Breast epithelium (tissue), 3 donors: ENCODE results near the gene MAD1L1.

ENCODE experiments used
- POLR2A ChIP-seq: fragments of 450-650 bp; IDR thresholded peaks from one replicate; pipeline ENCODE4 v1.6.1; 2016; ENCODE audit warnings: antibody characterized with exemption, mild to moderate bottlenecking, moderate library complexity
- POLR2AphosphoS5 ChIP-seq, 3 donors: sonication (generic); formaldehyde crosslinking; IDR thresholded peaks; one replicate each; pipeline ENCODE4 v1.6.1; 2017; ENCODE audit warnings: antibody characterized with exemption in 3 of 3
- TF ChIP-seq, protein P1 (sequence below), 3 donors: fragments of 450-650 bp; IDR thresholded peaks; one replicate each; pipeline ENCODE4 v1.5.1; 2016 to 2017; ENCODE audit warnings: antibody characterized with exemption in 3 of 3, mild to moderate bottlenecking in 3 of 3, moderate library complexity in 3 of 3

DNA sequence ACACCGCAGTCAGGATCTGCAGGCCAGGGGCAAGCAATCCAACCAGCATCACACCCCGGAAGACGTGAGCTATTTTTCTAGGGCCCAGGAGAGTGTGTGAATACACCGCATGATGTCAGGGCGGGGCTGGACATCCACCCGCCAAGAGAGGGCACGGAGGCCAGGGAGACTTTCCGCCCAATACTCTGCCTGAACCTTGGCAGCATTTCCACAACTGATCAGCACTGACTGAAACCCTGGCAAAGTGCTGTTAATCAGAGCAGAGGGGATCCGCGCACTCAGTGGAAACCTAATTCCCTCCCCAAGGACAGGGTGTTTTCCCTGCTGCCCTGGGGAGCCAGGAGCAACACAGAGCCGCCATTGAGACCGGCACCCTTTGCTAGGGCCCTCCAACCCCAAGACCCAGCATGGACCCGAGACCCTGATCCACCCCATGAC lies 8.2 kb downstream of the MAD1L1 start:
- TF ChIP-seq, protein P1, sequence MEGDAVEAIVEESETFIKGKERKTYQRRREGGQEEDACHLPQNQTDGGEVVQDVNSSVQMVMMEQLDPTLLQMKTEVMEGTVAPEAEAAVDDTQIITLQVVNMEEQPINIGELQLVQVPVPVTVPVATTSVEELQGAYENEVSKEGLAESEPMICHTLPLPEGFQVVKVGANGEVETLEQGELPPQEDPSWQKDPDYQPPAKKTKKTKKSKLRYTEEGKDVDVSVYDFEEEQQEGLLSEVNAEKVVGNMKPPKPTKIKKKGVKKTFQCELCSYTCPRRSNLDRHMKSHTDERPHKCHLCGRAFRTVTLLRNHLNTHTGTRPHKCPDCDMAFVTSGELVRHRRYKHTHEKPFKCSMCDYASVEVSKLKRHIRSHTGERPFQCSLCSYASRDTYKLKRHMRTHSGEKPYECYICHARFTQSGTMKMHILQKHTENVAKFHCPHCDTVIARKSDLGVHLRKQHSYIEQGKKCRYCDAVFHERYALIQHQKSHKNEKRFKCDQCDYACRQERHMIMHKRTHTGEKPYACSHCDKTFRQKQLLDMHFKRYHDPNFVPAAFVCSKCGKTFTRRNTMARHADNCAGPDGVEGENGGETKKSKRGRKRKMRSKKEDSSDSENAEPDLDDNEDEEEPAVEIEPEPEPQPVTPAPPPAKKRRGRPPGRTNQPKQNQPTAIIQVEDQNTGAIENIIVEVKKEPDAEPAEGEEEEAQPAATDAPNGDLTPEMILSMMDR (IDR thresholded peaks at IDR 0.05): no peak
- no peak for TF ChIP-seq POLR2A
- TF ChIP-seq POLR2AphosphoS5 (IDR thresholded peaks at IDR 0.05): no peak
